GM23338 (cell line): ENCODE results near the gene PBX3. TPM values are rescaled to one million over a fixed set of nuclear protein-coding genes. Genes with fewer than 3 reads are reported as not detected.

Experiments
- ATAC-seq: fragments of 200-7000 bp; cut with Tn5 transposase; 3 replicates; pipeline ENCODE4 v1.9.1; 2020
- DNase-seq: peaks from one replicate; pipeline ENCODE4 v3.0.0-alpha.2; 2015; ENCODE audit warnings: low spot score
- H2AFZ ChIP-seq: fragments of 200-600 bp; sonication (generic); 2 replicates; pipeline ENCODE4 v1.8.0; 2016; ENCODE audit warnings: antibody characterized with exemption, mild to moderate bottlenecking, moderate library complexity
- H3F3A ChIP-seq: fragments of 200-600 bp; sonication (generic); replicated peaks from 2 replicates; pipeline ENCODE4 v1.8.0; 2017; ENCODE audit warnings: antibody characterized with exemption, mixed run types, low read depth
- H3K27ac ChIP-seq: fragments of 200-600 bp; sonication (generic); 2 replicates; pipeline ENCODE4 v1.6.1; 2016; ENCODE audit warnings: low read depth
- H3K27me3 ChIP-seq: fragments of 200-600 bp; sonication (generic); 2 replicates; pipeline ENCODE4 v1.8.0; 2016; ENCODE audit warnings: mild to moderate bottlenecking, mixed run types, moderate library complexity; ENCODE audit not compliant: insufficient read depth
- H3K36me3 ChIP-seq: fragments of 200-600 bp; sonication (generic); 2 replicates; pipeline ENCODE4 v1.8.0; 2016; ENCODE audit warnings: mild to moderate bottlenecking; ENCODE audit not compliant: insufficient read depth
- H3K4me1 ChIP-seq: fragments of 200-600 bp; sonication (generic); 2 replicates; pipeline ENCODE4 v1.8.0; 2016; ENCODE audit warnings: mild to moderate bottlenecking, moderate library complexity; ENCODE audit not compliant: insufficient read depth
- H3K4me2 ChIP-seq: fragments of 200-600 bp; sonication (generic); 2 replicates; pipeline ENCODE4 v1.7.1; 2017; ENCODE audit warnings: mixed run types
- H3K4me3 ChIP-seq: fragments of 200-600 bp; sonication (generic); 2 replicates; pipeline ENCODE4 v1.6.1; 2016; ENCODE audit warnings: mixed run types
- H3K79me2 ChIP-seq: fragments of 200-600 bp; sonication (generic); replicated peaks from 2 replicates; pipeline ENCODE4 v1.8.0; 2017; ENCODE audit warnings: mild to moderate bottlenecking; ENCODE audit not compliant: insufficient read depth
- H3K9me2 ChIP-seq: fragments of 200-600 bp; sonication (generic); 2 replicates; pipeline ENCODE4 v1.8.0; 2017; ENCODE audit not compliant: insufficient read depth
- H4K20me1 ChIP-seq: fragments of 200-600 bp; sonication (generic); replicated peaks from 2 replicates; pipeline ENCODE4 v1.8.0; 2017; ENCODE audit warnings: mild to moderate bottlenecking; ENCODE audit not compliant: insufficient read depth
- H3K27ac Mint-ChIP-seq: 2 replicates; pipeline ENCODE4 v1.8.0; 2020; ENCODE audit warnings: inconsistent platforms, mild to moderate bottlenecking, moderate library complexity, mixed read lengths
- H3K27me3 Mint-ChIP-seq: 3 replicates; pipeline ENCODE4 v1.8.0; 2022; ENCODE audit warnings: low read depth, mild to moderate bottlenecking, moderate library complexity, mixed read lengths, inconsistent platforms; ENCODE audit not compliant: insufficient read depth, poor library complexity
- H3K36me3 Mint-ChIP-seq: 3 replicates; pipeline ENCODE4 v1.8.0; 2021; ENCODE audit warnings: low read depth, mild to moderate bottlenecking, inconsistent platforms, moderate library complexity, mixed read lengths
- H3K4me1 Mint-ChIP-seq: 3 replicates; pipeline ENCODE4 v1.8.0; 2020; ENCODE audit warnings: mild to moderate bottlenecking, inconsistent platforms, mixed read lengths
- H3K4me3 Mint-ChIP-seq: 3 replicates; pipeline ENCODE4 v1.8.0; 2021; ENCODE audit warnings: moderate library complexity, mild to moderate bottlenecking, inconsistent platforms, mixed read lengths
- H3K9me3 Mint-ChIP-seq: 3 replicates; pipeline ENCODE4 v1.8.0; 2020; ENCODE audit warnings: moderate library complexity, mild to moderate bottlenecking, inconsistent platforms, mixed read lengths
- CREB1 ChIP-seq: fragments of 250-450 bp; sonication (Bioruptor Pico); IDR thresholded peaks from 2 replicates; pipeline ENCODE4 v1.5.0; 2020; ENCODE audit warnings: low read depth, mild to moderate bottlenecking, moderate library complexity
- CTCF ChIP-seq, 2 experiments: fragments of 200-600 bp in 1 of 2; sonication (generic) in 1 of 2; conservative IDR thresholded peaks; 2 replicates each; pipeline versions ENCODE4 v1.5.1 to v1.6.1; 2016 to 2017; ENCODE audit warnings: antibody characterized with exemption in 2 of 2, low read depth in 2 of 2, mild to moderate bottlenecking in 2 of 2, moderate library complexity in 1 of 2
- ETS1 ChIP-seq: IDR thresholded peaks from 2 replicates; pipeline ENCODE4 v1.6.1; 2016; ENCODE audit warnings: antibody characterized with exemption
- EZH2phosphoT487 ChIP-seq: fragments of 200-600 bp; sonication (generic); IDR thresholded peaks from one replicate; pipeline ENCODE4 v1.8.1; 2018; ENCODE audit warnings: antibody characterized with exemption; ENCODE audit not compliant: unreplicated experiment
- JUNB ChIP-seq: IDR thresholded peaks from one replicate; pipeline ENCODE4 v1.6.1; 2016; ENCODE audit warnings: antibody characterized with exemption; ENCODE audit not compliant: unreplicated experiment
- REST ChIP-seq: IDR thresholded peaks from one replicate; pipeline ENCODE4 v1.6.1; 2018; ENCODE audit warnings: antibody characterized with exemption; ENCODE audit not compliant: unreplicated experiment
- STAT1 ChIP-seq: IDR thresholded peaks from one replicate; pipeline ENCODE4 v1.6.1; 2016; ENCODE audit warnings: antibody characterized with exemption; ENCODE audit not compliant: unreplicated experiment
- ZNF331 ChIP-seq: fragments of 250-450 bp; sonication (Bioruptor Pico); IDR thresholded peaks from 2 replicates; pipeline ENCODE4 v1.5.0; 2020; ENCODE audit warnings: low read depth, mild to moderate bottlenecking, moderate library complexity
- ZNF462 ChIP-seq: fragments of 250-450 bp; sonication (Bioruptor Pico); IDR thresholded peaks from 2 replicates; pipeline ENCODE4 v1.5.0; 2020; ENCODE audit warnings: mild to moderate bottlenecking, moderate library complexity
- polyA plus RNA-seq: library from polyadenylated mRNA; unstranded; fragments of >200 nt; fragmentation: Nextera tagmentation; extraction: Ambion mirVana; gene quantifications from 2 replicates; pipeline ENCODE4 v1.2.1, GENCODE V29; 2016
- total RNA-seq: library from RNA; depleted of rRNA; stranded (reverse); fragments of >200 nt; shearing (Covaris generic); gene quantifications from 2 replicates; pipeline ENCODE4 v1.2.3, GENCODE V29; 2014

Gene PBX3
- total and polyA plus RNA-seq, 2 experiments from 2014 or later, result 28.9 to 50.5 TPM

- TF ChIP-seq ZNF462 (CRISPR knock-in tag) (no peak), ETS1 (no peak)
These were observed 172.4 kb downstream of the PBX3 start (continued) for GRCh38 chr9:125919565-125919964.

- Histone ChIP-seq H2AFZ (no peak overlapping the region), H3K4me1 (peaks cover 5% of the 10 kb centered on the region; the same call in 1 of the 2 replicates), H3K27me3 (no peaks in the 10 kb centered on the region), H3K4me3 (no peak overlapping the region), H3K79me2 (no peaks in the 10 kb centered on the region; the same call in 1 of the 2 replicates), H3K9me2 (no peaks in the 10 kb centered on the region), H4K20me1 (no peaks in the 10 kb centered on the region), H3F3A (no peaks in the 10 kb centered on the region), H3K27ac (no peak overlapping the region), H3K4me2 (no peak overlapping the region), H3K36me3 (no peaks in the 10 kb centered on the region)
- DNase-seq, result no peak
- no peak overlapping the region for H3K4me3 Mint-ChIP-seq
- H3K9me3 Mint-ChIP-seq, result no peaks in the 10 kb centered on the region
- peaks cover 17% of the 10 kb centered on the region for H3K4me1 Mint-ChIP-seq
- no peaks in the 10 kb centered on the region for H3K27me3 Mint-ChIP-seq
- H3K27ac Mint-ChIP-seq, result 0 out of 2 replicates have a peak overlapping the region, but pooled peaks have one; percentile 23
- peak; percentile 48; the same call in 1 of the 3 replicates for ATAC-seq
- H3K36me3 Mint-ChIP-seq, result peaks cover 4% of the 10 kb centered on the region; the same call in 2 of the 3 replicates
- no peak for TF ChIP-seq REST
- no peak for TF ChIP-seq ETS1
- TF ChIP-seq EZH2phosphoT487, result no peak
- TF ChIP-seq CTCF (conservative IDR thresholded peaks at IDR 0.05; ENCODE audit: low read depth in 2 of 2), result no peak
- TF ChIP-seq CREB1 (CRISPR knock-in tag), result no peak
- no peak for TF ChIP-seq STAT1
- TF ChIP-seq ZNF331 (CRISPR knock-in tag), result no peak
- no peak for TF ChIP-seq JUNB
These were observed 173.2 kb downstream of the PBX3 start for GRCh38 chr9:125920402-125920801.
